Retinal pigment epithelial cell (primary cell): Measurements from ENCODE around the gene RAMP3.

ENCODE experiments used
- DNase-seq: peaks from one replicate; pipeline ENCODE4 v3.0.0-alpha.2; 2010; ENCODE audit warnings: low read depth
- H3K4me3 ChIP-seq: 2 replicates; pipeline ENCODE4 v1.5.1; 2011; ENCODE audit warnings: mild to moderate bottlenecking, low read length, control low read depth, moderate library complexity
- CTCF ChIP-seq: conservative IDR thresholded peaks from 2 replicates; pipeline ENCODE4 v1.5.1; 2011; ENCODE audit warnings: low read depth, low read length, control low read depth, inconsistent platforms

Gene RAMP3

GRCh38 chr7:45117582-45117981 is 40.0 kb upstream of the RAMP3 start:
- no peak overlapping the region for H3K4me3 ChIP-seq
- DNase-seq: no peak
- no peak for TF ChIP-seq CTCF

- TF ChIP-seq CTCF: no peak
- no peak overlapping the region for H3K4me3 ChIP-seq
- no peak for DNase-seq
These were observed 39.3 kb upstream of the RAMP3 start for GRCh38 chr7:45118292-45118691.

- TF ChIP-seq CTCF: no peak
- no peak overlapping the region for H3K4me3 ChIP-seq
- DNase-seq: no peak
These were observed 38.7 kb upstream of the RAMP3 start for GRCh38 chr7:45118889-45119331.

DNA sequence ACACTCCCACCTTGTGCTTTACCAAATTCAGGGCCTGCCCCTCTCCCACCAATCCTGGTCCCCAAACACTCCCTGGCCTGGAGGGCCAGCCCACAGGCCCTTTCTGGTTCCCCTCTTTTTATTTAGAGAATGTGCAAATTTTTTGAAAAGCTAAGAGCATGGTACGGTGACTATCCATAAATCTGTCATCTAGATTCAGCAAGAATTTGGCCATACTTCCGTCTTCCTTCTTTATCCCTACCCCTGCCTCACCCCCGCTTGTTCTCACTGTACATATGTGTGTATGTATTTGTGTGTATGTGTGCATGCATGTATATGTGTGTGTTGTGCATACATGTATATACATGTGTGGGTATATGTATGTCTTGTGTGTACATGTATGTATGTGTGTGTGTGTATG is 38.0 kb upstream of the RAMP3 start:
- no peak for TF ChIP-seq CTCF
- H3K4me3 ChIP-seq: no peak overlapping the region
- no peak for DNase-seq

DNA sequence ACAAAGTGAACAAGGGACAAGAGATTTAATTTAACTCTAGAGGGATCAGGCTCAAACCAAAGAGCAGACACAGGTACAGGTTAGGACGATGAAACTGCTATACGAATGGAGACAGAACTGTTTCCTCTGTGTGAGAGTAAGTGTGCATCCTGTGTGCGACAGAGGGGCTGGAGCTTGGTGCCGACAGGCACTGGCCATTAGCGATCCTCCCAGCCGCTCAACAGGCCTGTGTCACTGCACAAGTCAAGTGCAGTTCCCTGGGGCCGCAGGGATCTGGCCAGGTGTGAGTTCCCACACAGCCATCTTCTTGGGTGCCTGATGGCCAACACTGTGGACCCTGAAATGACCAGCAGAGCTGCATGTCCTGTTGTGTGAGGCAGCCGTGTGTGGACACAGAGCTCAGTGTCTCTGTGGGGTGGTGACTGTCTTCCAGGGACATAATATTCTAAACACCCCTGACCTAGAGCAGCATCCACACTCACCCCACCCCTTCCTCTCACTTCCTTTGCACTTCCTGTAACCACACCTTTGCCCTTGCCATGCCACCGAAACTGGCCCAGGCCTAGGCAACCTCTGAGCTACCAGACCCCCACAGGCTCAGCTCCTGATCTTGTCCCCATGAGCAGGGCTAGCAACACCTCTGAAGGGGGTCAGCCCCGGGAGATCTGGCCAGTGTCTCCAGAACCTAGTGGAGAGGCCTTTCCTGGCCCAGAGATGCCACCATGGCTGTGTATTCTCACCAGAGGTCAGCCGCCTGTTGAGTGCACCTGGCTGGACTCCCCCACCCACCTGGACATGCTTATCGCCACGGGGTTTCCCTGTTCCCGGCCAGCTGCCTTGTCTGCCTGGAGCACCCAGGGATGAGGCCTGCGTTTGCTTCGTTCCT is 34.4 kb upstream of the RAMP3 start:
- no peak for TF ChIP-seq CTCF
- H3K4me3 ChIP-seq: no peak overlapping the region
- DNase-seq: no peak

DNA sequence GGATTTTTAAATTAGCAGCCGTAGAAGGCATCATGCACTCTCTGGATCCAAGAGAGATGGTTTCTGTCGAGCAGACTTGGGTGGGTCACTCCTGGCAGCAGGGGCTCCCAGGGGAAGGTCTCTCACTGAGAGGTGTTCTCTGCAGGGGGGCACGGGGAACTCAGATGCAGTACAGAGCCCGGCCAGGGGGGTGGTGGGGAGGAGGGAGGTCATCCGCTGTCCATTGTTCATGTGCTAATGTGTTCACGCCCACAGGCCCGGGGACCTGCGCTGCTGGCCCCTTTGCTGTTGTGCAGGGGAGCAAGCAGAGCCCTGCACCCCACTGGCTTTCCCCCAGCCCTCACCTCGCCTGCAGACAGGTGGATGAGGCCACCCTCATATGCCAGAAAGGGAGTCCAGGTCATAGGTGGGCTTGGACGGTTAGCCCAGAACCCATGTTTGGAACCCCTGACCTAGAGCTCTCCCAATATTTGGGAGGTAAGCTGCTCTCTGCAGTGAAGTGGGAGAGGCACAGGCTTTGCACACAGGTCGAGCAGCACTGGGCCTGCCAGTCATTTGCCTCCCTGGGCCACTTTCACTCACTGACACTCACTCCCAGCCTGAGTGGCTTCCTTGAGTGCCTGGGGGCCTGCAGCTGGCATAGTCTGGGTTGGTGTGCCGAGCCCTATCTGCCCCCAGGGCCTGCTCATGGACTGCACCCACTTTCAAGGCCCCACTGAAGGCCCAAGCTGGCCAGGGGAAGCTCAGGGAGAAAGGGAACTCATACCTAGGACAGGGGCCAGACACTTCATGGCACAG is 33.5 kb upstream of the RAMP3 start:
- no peak for DNase-seq
- TF ChIP-seq CTCF: no peak
- no peak overlapping the region for H3K4me3 ChIP-seq
